Astrocyte of the spinal cord (primary cell): ENCODE measurements around the gene GPR135.
A peak's percentile ranks its signal among the peaks of the same experiment; 100 is the strongest.

Experiments
- DNase-seq: peaks from one replicate; pipeline ENCODE4 v3.0.0; 2011; ENCODE audit warnings: low read depth, low spot score
- H3K4me3 ChIP-seq: 2 replicates; pipeline ENCODE4 v1.5.1; 2011; ENCODE audit warnings: low read depth, mild to moderate bottlenecking, low read length, moderate library complexity
- in situ Hi-C: cut with HindIII; loops from 2 replicates; pipeline ENCODE4 v1.10.0; 2017; ENCODE audit warnings: low sequenced_read_pairs
- TF ChIP-seq, protein P1 (sequence below): IDR thresholded peaks from 2 replicates; pipeline ENCODE4 v1.5.1; 2012; ENCODE audit warnings: low read depth, mild to moderate bottlenecking, low read length, inconsistent platforms

Gene GPR135

DNA sequence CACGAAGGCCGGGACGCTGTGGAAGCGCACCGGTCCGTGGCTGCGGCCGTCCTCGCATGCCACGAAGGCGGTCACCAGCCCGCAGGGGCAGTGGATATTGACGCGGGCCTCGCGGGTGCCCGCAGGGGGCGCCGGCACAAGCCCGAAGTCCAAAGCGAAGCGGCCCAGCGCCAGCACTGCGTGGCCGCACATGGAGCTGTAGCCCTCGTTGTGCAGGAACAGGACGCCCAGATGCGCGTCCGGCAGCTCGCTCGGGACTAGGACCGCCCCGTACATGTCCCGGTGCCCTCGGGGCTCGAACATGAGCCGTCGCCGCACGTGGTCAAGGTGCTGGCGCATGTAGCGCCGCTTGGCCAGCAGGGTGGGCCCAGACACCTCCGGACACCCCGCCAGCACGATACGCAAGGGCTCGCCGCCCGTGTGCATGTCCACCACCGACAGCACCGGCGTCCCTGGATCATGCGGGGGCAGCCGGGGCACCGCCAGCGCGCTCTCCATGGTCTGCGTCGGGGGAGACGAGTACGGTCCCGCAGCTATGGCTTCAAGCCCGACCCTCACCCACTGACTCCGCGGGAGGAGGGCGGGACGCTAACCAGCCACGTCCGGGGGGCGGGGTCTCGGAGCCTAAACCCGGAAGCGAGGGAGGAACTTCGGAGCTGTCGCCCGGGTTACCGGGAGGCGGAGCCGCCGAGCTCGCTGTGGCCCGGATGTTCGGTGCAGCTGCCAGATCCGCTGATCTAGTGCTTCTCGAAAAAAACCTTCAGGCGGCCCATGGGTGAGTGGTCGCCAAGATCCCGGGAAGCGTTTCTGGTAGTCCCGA is 18.8 kb upstream of the GPR135 start, which contains the start of the genes JKAMP and L3HYPDH:
TSS of gene JKAMP (plus strand) at position 699 of the 820 bp plus-strand sequence. CDS start at position 772, 73 bp downstream.
TSS of gene L3HYPDH (minus strand) at position 590 of the 820 bp plus-strand sequence. CDS start at position 498, 92 bp downstream.
- peak within 1 kb of the TSS; percentile 88 for H3K4me3 ChIP-seq
- peak; percentile 97 for DNase-seq
- in situ Hi-C loops, result no loop called here
- TF ChIP-seq, protein P1, sequence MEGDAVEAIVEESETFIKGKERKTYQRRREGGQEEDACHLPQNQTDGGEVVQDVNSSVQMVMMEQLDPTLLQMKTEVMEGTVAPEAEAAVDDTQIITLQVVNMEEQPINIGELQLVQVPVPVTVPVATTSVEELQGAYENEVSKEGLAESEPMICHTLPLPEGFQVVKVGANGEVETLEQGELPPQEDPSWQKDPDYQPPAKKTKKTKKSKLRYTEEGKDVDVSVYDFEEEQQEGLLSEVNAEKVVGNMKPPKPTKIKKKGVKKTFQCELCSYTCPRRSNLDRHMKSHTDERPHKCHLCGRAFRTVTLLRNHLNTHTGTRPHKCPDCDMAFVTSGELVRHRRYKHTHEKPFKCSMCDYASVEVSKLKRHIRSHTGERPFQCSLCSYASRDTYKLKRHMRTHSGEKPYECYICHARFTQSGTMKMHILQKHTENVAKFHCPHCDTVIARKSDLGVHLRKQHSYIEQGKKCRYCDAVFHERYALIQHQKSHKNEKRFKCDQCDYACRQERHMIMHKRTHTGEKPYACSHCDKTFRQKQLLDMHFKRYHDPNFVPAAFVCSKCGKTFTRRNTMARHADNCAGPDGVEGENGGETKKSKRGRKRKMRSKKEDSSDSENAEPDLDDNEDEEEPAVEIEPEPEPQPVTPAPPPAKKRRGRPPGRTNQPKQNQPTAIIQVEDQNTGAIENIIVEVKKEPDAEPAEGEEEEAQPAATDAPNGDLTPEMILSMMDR, result peak; percentile 58

DNA sequence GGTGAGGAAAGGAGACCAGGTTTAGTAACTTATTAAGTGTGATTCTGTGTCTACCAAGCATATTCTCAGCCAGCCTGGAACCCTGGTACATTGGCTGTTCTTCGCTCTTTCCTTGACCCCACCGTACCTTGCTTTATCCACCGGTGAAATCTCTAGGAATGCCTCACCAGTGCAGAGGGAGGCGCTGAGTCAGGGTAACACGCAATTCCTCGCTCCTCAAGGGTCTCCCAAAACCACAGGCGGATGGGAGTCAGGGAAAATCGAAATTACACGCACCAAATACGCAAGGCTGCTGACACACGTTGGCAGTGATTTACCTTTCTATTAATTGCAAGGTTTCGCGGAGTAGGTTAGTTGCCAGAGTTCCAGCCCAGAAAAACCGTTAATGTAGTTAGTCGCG is 18.2 kb upstream of the GPR135 start:
- peak overlapping the region; percentile 88 for H3K4me3 ChIP-seq
- in situ Hi-C loops, result no loop called here
- DNase-seq, result peak; percentile 77
- TF ChIP-seq, protein P1, result no peak

DNA sequence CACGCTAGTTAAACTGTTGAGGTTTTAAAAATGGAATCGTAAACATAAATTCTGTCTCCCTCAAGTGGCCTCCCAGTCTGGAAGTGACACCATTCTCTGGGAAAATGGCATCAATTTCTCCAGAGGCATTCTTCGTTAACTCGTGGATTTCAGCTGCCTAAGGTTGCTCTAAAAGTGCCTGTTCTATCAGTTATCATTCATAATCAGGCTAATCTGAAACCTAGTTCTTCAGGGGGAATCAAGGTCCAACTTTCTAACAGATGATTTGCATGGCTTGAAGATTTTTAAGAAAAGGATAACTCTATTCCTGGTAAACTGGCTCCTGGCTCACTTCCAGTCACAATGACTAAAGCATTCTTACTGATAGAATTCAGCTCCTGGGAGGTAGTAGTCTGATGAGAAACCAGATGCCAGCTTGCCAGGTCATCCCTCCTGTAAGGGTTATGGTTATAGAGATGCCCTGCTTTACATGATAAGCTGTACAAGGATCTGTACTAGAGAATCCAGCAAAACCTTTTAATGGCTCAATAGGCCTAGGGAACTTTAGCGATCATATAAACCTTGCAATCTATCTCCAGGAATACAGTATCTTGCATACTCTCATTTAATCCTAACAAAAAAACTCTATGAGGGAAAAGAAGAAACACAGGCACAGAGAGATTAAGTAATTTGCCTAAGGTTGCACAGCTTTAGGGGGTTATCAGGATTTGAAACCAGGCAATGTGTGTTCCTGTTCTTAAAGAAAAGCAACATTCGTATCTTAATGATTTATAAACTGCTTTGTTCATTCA is 17.6 kb upstream of the GPR135 start:
- TF ChIP-seq, protein P1, result no peak
- H3K4me3 ChIP-seq, result peak overlapping the region; percentile 88
- in situ Hi-C loops, result no loop called here
- DNase-seq, result peak; percentile 88

DNA sequence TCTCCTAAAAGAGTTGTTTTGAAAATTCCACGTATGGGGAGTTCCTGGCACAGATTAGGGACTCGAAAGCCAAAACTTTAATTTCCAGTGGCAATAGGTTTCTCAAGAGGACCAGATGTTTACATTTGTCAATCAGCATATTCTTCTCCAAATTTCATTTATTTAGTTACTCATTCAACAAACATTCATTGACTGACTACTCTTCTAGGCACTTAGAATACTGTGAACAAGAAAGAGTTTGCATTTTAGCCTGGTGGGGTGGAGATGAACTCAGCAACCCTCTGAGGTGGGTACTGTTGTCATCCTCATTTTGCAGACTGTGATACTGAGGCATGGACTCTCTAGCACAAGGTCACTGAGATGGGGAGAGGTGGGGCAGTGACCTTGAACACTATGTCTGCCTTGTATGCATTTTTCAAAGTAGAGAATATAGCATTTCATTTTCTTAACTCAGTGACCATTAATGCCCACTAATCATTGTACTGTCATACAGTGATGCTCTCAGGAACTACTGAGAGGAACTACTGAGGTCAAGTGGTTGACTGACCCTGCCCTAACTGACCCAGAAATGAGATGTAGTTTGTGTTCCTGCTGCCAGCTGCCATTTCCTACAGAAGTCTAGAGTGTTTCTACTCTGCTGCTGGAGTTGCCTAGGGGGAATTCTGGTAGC is 16.8 kb upstream of the GPR135 start:
- TF ChIP-seq, protein P1, result no peak
- peak; percentile 26 for DNase-seq
- H3K4me3 ChIP-seq, result peak overlapping the region; percentile 88
- in situ Hi-C loops, result no loop called here

DNA sequence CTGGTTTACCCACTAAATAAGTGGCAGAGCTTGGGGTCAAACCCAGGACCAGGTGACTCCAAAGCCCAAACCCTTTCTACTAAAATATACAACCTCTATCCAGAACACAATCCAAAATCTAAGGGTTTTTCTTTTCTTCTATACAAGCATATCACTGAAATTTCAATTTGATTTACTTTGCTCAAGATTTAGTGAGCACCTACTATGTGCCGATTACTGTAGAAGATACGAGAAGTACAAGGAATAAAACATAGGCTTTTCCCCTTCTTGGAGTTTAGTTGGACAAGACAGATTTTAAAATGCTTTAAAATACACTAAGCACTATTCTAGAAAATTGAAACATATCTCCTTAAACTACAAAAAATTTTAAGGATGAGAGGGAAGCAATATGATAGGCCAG is 16.2 kb upstream of the GPR135 start:
- TF ChIP-seq, protein P1, result no peak
- no peak for DNase-seq
- no peak overlapping the region for H3K4me3 ChIP-seq
- in situ Hi-C loops, result no loop called here

DNA sequence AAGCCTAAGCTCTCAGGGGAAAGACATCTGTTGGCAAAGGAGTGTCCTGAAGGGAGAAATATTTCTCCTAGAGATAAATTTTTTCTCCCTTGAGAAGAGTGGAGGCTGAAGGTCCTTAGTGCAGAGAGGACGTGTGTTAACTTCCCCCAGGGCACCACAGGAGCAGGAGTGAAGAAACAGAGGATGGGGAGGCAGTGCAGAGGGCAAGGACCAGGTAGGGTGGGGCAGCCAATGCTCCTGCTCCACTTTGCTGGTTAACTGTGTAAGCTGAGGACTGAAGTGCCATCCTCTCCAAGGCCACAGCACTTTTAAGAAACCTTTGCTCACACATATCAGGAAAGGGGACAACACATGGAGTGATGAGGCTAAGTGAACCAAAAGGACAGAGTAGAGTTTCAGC is 15.0 kb upstream of the GPR135 start:
- TF ChIP-seq, protein P1, result no peak
- in situ Hi-C loops, result no loop called here
- H3K4me3 ChIP-seq, result no peak overlapping the region
- no peak for DNase-seq
